Measurements from ENCODE around the gene LRRC61. TPM values are rescaled to one million over a fixed set of nuclear protein-coding genes. Genes with fewer than 3 reads are reported as not detected.

LRRC61 gene
- polyA plus RNA-seq, 1 experiment, result 0.17 TPM

DNA sequence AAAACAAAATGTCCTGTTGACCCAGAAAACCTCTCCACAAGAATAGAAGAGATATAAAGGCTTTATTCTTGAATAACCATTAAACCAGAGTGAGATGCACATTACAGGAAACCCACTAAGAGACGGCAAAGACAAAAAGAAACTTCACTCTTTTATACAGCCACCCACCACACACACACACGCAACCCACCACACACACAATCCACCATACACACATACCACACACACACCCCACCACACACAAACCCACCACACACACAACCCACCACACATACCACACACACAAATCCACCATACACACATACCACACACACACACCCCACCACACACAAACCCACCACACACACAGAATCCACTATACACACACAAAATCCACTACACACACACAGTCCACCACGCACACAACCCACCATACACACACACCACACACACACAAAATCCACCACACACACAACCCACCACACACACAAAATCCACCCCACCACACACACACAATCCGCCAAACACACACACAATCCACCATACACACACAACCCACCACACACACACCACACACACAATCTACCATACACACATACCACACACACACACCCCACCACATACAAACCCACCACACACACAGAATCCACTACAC is 36.0 kb downstream of the LRRC61 start:
- no peaks in the 10 kb centered on the region for H3K27me3 ChIP-seq (ENCODE audit: control insufficient read depth, insufficient read depth, low read length)
- H3K27ac ChIP-seq (ENCODE audit: low read depth, low read length), result no peak overlapping the region
- TF ChIP-seq, protein P1, sequence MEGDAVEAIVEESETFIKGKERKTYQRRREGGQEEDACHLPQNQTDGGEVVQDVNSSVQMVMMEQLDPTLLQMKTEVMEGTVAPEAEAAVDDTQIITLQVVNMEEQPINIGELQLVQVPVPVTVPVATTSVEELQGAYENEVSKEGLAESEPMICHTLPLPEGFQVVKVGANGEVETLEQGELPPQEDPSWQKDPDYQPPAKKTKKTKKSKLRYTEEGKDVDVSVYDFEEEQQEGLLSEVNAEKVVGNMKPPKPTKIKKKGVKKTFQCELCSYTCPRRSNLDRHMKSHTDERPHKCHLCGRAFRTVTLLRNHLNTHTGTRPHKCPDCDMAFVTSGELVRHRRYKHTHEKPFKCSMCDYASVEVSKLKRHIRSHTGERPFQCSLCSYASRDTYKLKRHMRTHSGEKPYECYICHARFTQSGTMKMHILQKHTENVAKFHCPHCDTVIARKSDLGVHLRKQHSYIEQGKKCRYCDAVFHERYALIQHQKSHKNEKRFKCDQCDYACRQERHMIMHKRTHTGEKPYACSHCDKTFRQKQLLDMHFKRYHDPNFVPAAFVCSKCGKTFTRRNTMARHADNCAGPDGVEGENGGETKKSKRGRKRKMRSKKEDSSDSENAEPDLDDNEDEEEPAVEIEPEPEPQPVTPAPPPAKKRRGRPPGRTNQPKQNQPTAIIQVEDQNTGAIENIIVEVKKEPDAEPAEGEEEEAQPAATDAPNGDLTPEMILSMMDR (IDR thresholded peaks at IDR 0.05; ENCODE audit: low read depth, low read length), result no peak
- ChIA-PET POLR2A (no interaction called here), CTCF (interaction anchor here (0.5 kb wide), 1 partner anchor 347 kb away, joined by 3 read pairs; no protein-coding TSS in a partner anchor)
- no peaks in the 10 kb centered on the region; the same call in 1 of the 2 replicates for H3K9me3 ChIP-seq (ENCODE audit: control insufficient read depth, insufficient read depth, low read length)
- DNase-seq (ENCODE audit: low read depth, low spot score), result no peak
- H3K4me3 ChIP-seq (ENCODE audit: low read depth, low read length), result no peak overlapping the region

DNA sequence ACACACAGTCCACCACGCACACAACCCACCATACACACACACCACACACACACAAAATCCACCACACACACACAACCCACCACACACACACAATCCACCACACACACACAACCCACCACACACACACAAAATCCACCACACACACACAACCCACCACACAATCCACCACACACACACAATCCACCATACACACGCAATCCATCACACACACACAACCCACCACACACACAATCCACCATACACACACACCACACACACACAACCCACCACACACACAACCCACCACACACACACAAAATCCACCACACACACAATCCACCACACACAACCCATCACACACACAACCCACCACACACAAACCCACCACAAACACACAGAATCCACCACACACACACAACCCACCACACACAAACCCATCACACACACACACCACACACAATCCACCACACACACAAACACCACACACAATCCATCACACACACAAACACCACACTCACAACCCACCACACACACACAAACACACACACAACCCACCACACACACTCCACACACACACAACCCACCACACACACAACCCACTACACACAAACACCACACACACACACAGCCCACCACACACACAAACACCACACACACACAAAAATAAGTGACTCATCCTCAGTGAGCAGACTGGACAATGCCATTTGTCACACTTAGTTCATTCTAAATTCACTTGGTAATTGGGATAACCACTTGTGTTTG is 36.6 kb downstream of the LRRC61 start:
- TF ChIP-seq, protein P1 (IDR thresholded peaks at IDR 0.05; ENCODE audit: low read depth, low read length), result no peak
- DNase-seq (ENCODE audit: low read depth, low spot score), result no peak
- no peak overlapping the region for H3K27ac ChIP-seq (ENCODE audit: low read depth, low read length)
- POLR2A ChIA-PET, result no interaction called here
- H3K27me3 ChIP-seq (ENCODE audit: control insufficient read depth, insufficient read depth, low read length), result no peaks in the 10 kb centered on the region
- no peak overlapping the region for H3K4me3 ChIP-seq (ENCODE audit: low read depth, low read length)
- CTCF ChIA-PET, result no interaction called here
- H3K9me3 ChIP-seq (ENCODE audit: control insufficient read depth, insufficient read depth, low read length), result no peaks in the 10 kb centered on the region; the same call in 1 of the 2 replicates

DNA sequence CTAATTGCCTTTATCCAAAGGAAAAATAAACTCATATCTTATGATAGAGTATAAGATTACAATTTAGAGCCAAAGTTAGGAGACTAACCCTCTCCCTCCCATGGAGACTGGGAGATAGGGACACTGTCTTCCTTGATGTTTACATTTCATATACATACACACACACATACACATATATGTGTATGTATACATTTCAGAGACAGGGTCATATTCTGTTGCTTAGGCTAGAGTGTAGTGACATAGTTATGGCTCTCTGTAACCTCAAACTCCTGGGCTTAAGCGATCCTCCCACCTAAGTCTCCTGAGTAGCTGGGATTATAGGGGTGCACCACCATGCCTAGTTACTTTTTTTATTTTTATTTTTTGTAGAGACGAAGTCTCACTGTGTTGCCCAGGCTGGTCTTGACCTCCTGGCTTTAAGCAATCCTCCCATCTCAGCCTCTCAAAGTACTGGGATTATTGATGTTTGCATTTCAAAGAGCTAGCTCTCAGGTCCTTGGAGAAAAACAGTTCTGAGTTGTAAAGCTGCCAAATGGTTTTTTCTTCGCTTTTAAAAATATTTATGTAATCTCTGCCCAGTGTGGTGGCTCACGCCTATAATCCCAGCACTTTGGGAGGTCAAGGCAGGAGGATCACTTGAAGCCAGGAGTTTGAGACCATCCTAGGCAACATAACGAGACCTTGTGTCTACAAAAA is 37.4 kb downstream of the LRRC61 start:
- ChIA-PET POLR2A (no interaction called here), CTCF (interaction anchor here (1.2 kb wide), 1 partner anchor 27 kb away, joined by 3 read pairs; no protein-coding TSS in a partner anchor)
- Histone ChIP-seq H3K4me3 (ENCODE audit: low read depth, low read length) (no peak overlapping the region), H3K27ac (ENCODE audit: low read depth, low read length) (no peak overlapping the region), H3K9me3 (ENCODE audit: control insufficient read depth, insufficient read depth, low read length) (no peaks in the 10 kb centered on the region; the same call in 1 of the 2 replicates), H3K27me3 (ENCODE audit: control insufficient read depth, insufficient read depth, low read length) (no peaks in the 10 kb centered on the region)
- TF ChIP-seq, protein P1 (IDR thresholded peaks at IDR 0.05; ENCODE audit: low read depth, low read length), result no peak
- DNase-seq (ENCODE audit: low read depth, low spot score), result no peak

DNA sequence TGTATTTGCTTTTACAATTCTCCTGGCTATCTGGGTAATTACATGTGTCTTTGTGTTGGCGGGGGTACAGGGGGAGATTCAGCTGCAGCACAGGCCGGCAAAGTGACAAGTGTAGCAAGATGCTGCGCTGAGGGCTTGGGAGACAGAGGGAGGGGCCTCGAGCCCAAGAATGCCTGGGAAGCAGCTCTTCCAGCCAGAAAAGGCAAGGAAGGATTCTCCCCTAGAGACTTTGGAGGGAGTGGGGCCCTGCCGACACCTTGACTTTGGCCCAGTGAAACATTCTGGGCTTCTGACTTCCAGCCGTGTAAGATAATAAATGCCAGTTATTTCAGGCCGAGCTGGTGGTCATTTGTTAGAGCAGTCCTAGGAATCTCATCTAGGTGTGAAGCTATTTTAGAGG is 38.2 kb downstream of the LRRC61 start:
- DNase-seq (ENCODE audit: low read depth, low spot score), result no peak
- TF ChIP-seq, protein P1 (IDR thresholded peaks at IDR 0.05; ENCODE audit: low read depth, low read length), result no peak
- Histone ChIP-seq H3K27ac (ENCODE audit: low read depth, low read length) (no peak overlapping the region), H3K27me3 (ENCODE audit: control insufficient read depth, insufficient read depth, low read length) (no peaks in the 10 kb centered on the region), H3K4me3 (ENCODE audit: low read depth, low read length) (no peak overlapping the region), H3K9me3 (ENCODE audit: control insufficient read depth, insufficient read depth, low read length) (no peaks in the 10 kb centered on the region; the same call in 1 of the 2 replicates)
- POLR2A ChIA-PET, result no interaction called here
- CTCF ChIA-PET, result interaction anchor here (1.2 kb wide), 1 partner anchor 27 kb away, joined by 3 read pairs; no protein-coding TSS in a partner anchor
